NK-92 treated with Interleukin-12 subunit alpha and Interleukin-12 subunit beta, amount 100 ng/mL, for 24 hours (cell line): ENCODE data around the gene DYTN.

Experiments
- DNase-seq: peaks from one replicate; lab custom pipeline; 2025; lab: John Stamatoyannopoulos, UW

The DYTN gene

GRCh38 chr2:206611736-206612135 is 106.5 kb downstream of the DYTN start:
- DNase-seq, result no peak

- no peak for DNase-seq
These were observed 107.0 kb downstream of the DYTN start for GRCh38 chr2:206611191-206611590.

- DNase-seq, result no peak
These were observed 107.7 kb downstream of the DYTN start for GRCh38 chr2:206610451-206610850.

- no peak for DNase-seq
These were observed 115.0 kb downstream of the DYTN start for GRCh38 chr2:206603243-206603642.
